Measurements from ENCODE around the gene SMCO1.

- no peak for TF ChIP-seq ATF2 (tag by site-specific recombination; IDR thresholded peaks at IDR 0.05; ENCODE audit: low read depth)
- no peak for TF ChIP-seq ZNF624 (tag by site-specific recombination; IDR thresholded peaks at IDR 0.05)
- no peak for TF ChIP-seq ZNF274 (IDR thresholded peaks at IDR 0.05; ENCODE audit: low read length)
- TF ChIP-seq ZNF274 (tag by site-specific recombination; IDR thresholded peaks at IDR 0.05; ENCODE audit: borderline replicate concordance), result no peak
- no peak for TF ChIP-seq ZNF148 (tag by site-specific recombination; IDR thresholded peaks at IDR 0.05; ENCODE audit: borderline replicate concordance)
These were observed 31.9 kb upstream of the SMCO1 start for GRCh38 chr3:196547067-196547466.
